Medulla oblongata (tissue), 1 donor: ENCODE data around the gene NCKAP5.

ENCODE experiments used
- DNase-seq: peaks from one replicate; pipeline ENCODE4 v3.0.0-alpha.2; 2015; ENCODE audit errors: extremely low spot score

The NCKAP5 gene

GRCh38 chr2:132668189-132668823 lies 900.0 kb downstream of the NCKAP5 start:
- DNase-seq: peak; percentile 32

GRCh38 chr2:132667706-132668105 lies 900.6 kb downstream of the NCKAP5 start:
- DNase-seq: no peak

- DNase-seq: no peak
Measured at GRCh38 chr2:132665401-132666140, 902.7 kb downstream of the NCKAP5 start.

GRCh38 chr2:132664096-132664495 lies 904.2 kb downstream of the NCKAP5 start:
- DNase-seq: no peak

- DNase-seq: no peak
Measured at GRCh38 chr2:132662732-132663131, 905.5 kb downstream of the NCKAP5 start.

GRCh38 chr2:132659331-132659730 lies 908.9 kb downstream of the NCKAP5 start:
- peak; percentile 46 for DNase-seq

GRCh38 chr2:132656266-132656975 lies 911.8 kb downstream of the NCKAP5 start:
- DNase-seq: no peak

GRCh38 chr2:132654968-132655367 lies 913.3 kb downstream of the NCKAP5 start:
- DNase-seq: no peak

GRCh38 chr2:132654335-132654734 lies 913.9 kb downstream of the NCKAP5 start:
- no peak for DNase-seq

- no peak for DNase-seq
Measured at GRCh38 chr2:132652474-132652873, 915.8 kb downstream of the NCKAP5 start.

GRCh38 chr2:132651115-132652045 lies 916.9 kb downstream of the NCKAP5 start:
- peak; percentile 82 for DNase-seq

- no peak for DNase-seq
Measured at GRCh38 chr2:132646540-132647108, 921.6 kb downstream of the NCKAP5 start.

GRCh38 chr2:132645722-132646539 lies 922.3 kb downstream of the NCKAP5 start:
- peak; percentile 42 for DNase-seq

GRCh38 chr2:132645176-132645575 lies 923.1 kb downstream of the NCKAP5 start:
- DNase-seq: no peak

GRCh38 chr2:132642415-132642814 lies 925.8 kb downstream of the NCKAP5 start:
- no peak for DNase-seq

GRCh38 chr2:132641819-132642218 lies 926.4 kb downstream of the NCKAP5 start:
- no peak for DNase-seq

- no peak for DNase-seq
Measured at GRCh38 chr2:132640116-132640515, 928.1 kb downstream of the NCKAP5 start.

GRCh38 chr2:132638313-132639040 lies 929.8 kb downstream of the NCKAP5 start:
- DNase-seq: no peak

GRCh38 chr2:132636346-132636745 lies 931.9 kb downstream of the NCKAP5 start:
- DNase-seq: no peak

- DNase-seq: no peak
Measured at GRCh38 chr2:132633635-132634034, 934.6 kb downstream of the NCKAP5 start.
